Right renal pelvis (tissue), 4 donors: ENCODE measurements around the gene IFIT2. TPM values are rescaled to one million over a fixed set of nuclear protein-coding genes. Genes with fewer than 3 reads are reported as not detected.
"Not testable (repeated sequence)": the region's sequence is repeated elsewhere in the genome, so short reads cannot be mapped to it uniquely, and the experiment has no call there.

ENCODE experiments used
- DNase-seq, 4 donors: peaks; one replicate each; pipeline ENCODE4 v3.0.0-alpha.2; 2013; ENCODE audit warnings: low read depth in 4 of 4, low spot score in 3 of 4, missing footprints in 1 of 4
- polyA plus RNA-seq, 4 donors: library from polyadenylated mRNA; unstranded; fragments of 120-200 nt; gene quantifications; one replicate each; pipeline ENCODE4 v1.2.1, GENCODE V29; 2013; ENCODE audit not compliant: insufficient read length in 4 of 4

Gene IFIT2
- polyA plus RNA-seq, 4 donors = 7.5 to 10.9 (median 10.1) TPM

- no peak for DNase-seq
Measured at GRCh38 chr10:89336241-89336640, 34.4 kb downstream of the IFIT2 start.

GRCh38 chr10:89337484-89337883 is 35.6 kb downstream of the IFIT2 start:
- no peak for DNase-seq

- DNase-seq = no peak
Measured at GRCh38 chr10:89338713-89339112, 36.9 kb downstream of the IFIT2 start.

- DNase-seq = no peak
Measured at GRCh38 chr10:89339875-89340274, 38.0 kb downstream of the IFIT2 start.

- DNase-seq = no peak
Measured at GRCh38 chr10:89341649-89342048, 39.8 kb downstream of the IFIT2 start.

GRCh38 chr10:89342206-89342958 is 40.5 kb downstream of the IFIT2 start:
- DNase-seq = no peak

GRCh38 chr10:89343089-89343767 is 41.4 kb downstream of the IFIT2 start:
- no peak for DNase-seq

GRCh38 chr10:89344156-89344555 is 42.3 kb downstream of the IFIT2 start:
- no peak for DNase-seq

GRCh38 chr10:89345367-89346000 is 43.6 kb downstream of the IFIT2 start:
- no peak for DNase-seq

GRCh38 chr10:89346405-89347254 is 44.8 kb downstream of the IFIT2 start:
- no peak for DNase-seq

- DNase-seq = no peak
Measured at GRCh38 chr10:89347701-89348457, 46.0 kb downstream of the IFIT2 start.

GRCh38 chr10:89348481-89348880 is 46.6 kb downstream of the IFIT2 start:
- DNase-seq = no peak

- DNase-seq = no peak
Measured at GRCh38 chr10:89348975-89349374, 47.1 kb downstream of the IFIT2 start.

- not testable (repeated sequence) for DNase-seq
Measured at GRCh38 chr10:89350631-89351315, 48.9 kb downstream of the IFIT2 start.

GRCh38 chr10:89351412-89351779 is 49.5 kb downstream of the IFIT2 start:
- DNase-seq = no peak

GRCh38 chr10:89351780-89352597 is 50.1 kb downstream of the IFIT2 start:
- peak in 1 of 4 donors; percentile 58 for DNase-seq

GRCh38 chr10:89352802-89353201 is 51.0 kb downstream of the IFIT2 start:
- no peak for DNase-seq

GRCh38 chr10:89355394-89355931 is 53.6 kb downstream of the IFIT2 start:
- DNase-seq = no peak
